Activated CD8-positive, alpha-beta memory T cell treated with anti-CD3 and anti-CD28 coated beads for 24 hours (primary cell): ENCODE results near the gene GNAQ.
"Not testable (repeated sequence)": the region's sequence is repeated elsewhere in the genome, so short reads cannot be mapped to it uniquely, and the experiment has no call there.

ENCODE experiments used
- DNase-seq: peaks from one replicate; pipeline ENCODE4 v3.0.0-alpha.2; 2020

GNAQ gene

GRCh38 chr9:77718298-77718640 lies 313.3 kb downstream of the GNAQ start:
- not testable (repeated sequence) for DNase-seq

GRCh38 chr9:77717608-77718297 lies 313.9 kb downstream of the GNAQ start:
- not testable (repeated sequence) for DNase-seq

- DNase-seq = no peak
Observed at GRCh38 chr9:77714077-77714549, 317.5 kb downstream of the GNAQ start.

GRCh38 chr9:77712533-77713130 lies 319.0 kb downstream of the GNAQ start:
- no peak for DNase-seq

GRCh38 chr9:77710965-77711648 lies 320.5 kb downstream of the GNAQ start:
- DNase-seq = no peak

- no peak for DNase-seq
Observed at GRCh38 chr9:77710316-77710715, 321.3 kb downstream of the GNAQ start.

- DNase-seq = no peak
Observed at GRCh38 chr9:77708064-77708815, 323.4 kb downstream of the GNAQ start.

- DNase-seq = no peak
Observed at GRCh38 chr9:77707383-77708063, 324.1 kb downstream of the GNAQ start.

GRCh38 chr9:77705636-77706035 lies 326.0 kb downstream of the GNAQ start:
- no peak for DNase-seq

GRCh38 chr9:77702521-77703390 lies 328.9 kb downstream of the GNAQ start:
- not testable (repeated sequence) for DNase-seq

GRCh38 chr9:77697238-77697984 lies 334.2 kb downstream of the GNAQ start:
- no peak for DNase-seq

GRCh38 chr9:77690723-77691122 lies 340.9 kb downstream of the GNAQ start:
- not testable (repeated sequence) for DNase-seq

- not testable (repeated sequence) for DNase-seq
Observed at GRCh38 chr9:77690119-77690518, 341.5 kb downstream of the GNAQ start.

GRCh38 chr9:77687737-77688136 lies 343.9 kb downstream of the GNAQ start:
- not testable (repeated sequence) for DNase-seq

GRCh38 chr9:77680581-77680980 lies 351.0 kb downstream of the GNAQ start:
- DNase-seq = no peak

- no peak for DNase-seq
Observed at GRCh38 chr9:77679661-77680368, 351.8 kb downstream of the GNAQ start.

- no peak for DNase-seq
Observed at GRCh38 chr9:77679088-77679487, 352.5 kb downstream of the GNAQ start.

- no peak for DNase-seq
Observed at GRCh38 chr9:77677957-77678535, 353.6 kb downstream of the GNAQ start.

- DNase-seq = no peak
Observed at GRCh38 chr9:77677397-77677796, 354.2 kb downstream of the GNAQ start.
